Subcutaneous adipose tissue (tissue), 4 donors: ENCODE measurements around the gene PGLYRP3. TPM values are rescaled to one million over a fixed set of nuclear protein-coding genes. Genes with fewer than 3 reads are reported as not detected.

Experiments used
- CTCF ChIP-seq: fragments of 450-650 bp; IDR thresholded peaks from one replicate; pipeline ENCODE4 v1.5.1; 2016; ENCODE audit warnings: low read depth, mild to moderate bottlenecking, control low read depth, antibody characterized with exemption, moderate library complexity
- small RNA-seq: library from RNA; depleted of rRNA; stranded (forward); fragments of <200 nt; gene quantifications from one replicate; pipeline ENCODE3, GENCODE V24; 2016
- total RNA-seq, 4 donors: library from RNA; depleted of rRNA; stranded (reverse); fragments of >200 nt; gene quantifications; one replicate each; pipeline ENCODE4 v1.1.0, GENCODE V29; 2016

Gene PGLYRP3
- total RNA-seq, 4 donors from 2014 or later: not detected

DNA sequence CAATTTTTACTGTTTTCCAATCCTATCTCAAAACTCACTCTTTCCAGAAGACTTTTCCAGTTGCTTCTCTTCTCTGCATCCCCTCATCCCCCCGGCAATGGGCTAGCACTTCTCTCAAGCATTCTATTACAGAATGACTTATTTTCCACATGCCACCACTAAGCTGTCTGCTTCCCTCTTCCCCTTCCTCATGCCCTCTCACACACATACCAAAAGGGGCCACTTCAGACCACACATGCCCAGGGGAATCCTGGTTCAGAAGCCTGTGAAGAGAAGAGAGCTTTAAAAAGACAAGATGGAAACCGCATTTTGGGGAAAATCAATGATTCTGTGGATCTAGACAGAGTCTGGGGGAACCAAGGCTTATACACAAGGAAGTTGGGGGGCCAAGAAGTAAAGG is 61.7 kb downstream of the PGLYRP3 start:
- no peak for TF ChIP-seq CTCF

DNA sequence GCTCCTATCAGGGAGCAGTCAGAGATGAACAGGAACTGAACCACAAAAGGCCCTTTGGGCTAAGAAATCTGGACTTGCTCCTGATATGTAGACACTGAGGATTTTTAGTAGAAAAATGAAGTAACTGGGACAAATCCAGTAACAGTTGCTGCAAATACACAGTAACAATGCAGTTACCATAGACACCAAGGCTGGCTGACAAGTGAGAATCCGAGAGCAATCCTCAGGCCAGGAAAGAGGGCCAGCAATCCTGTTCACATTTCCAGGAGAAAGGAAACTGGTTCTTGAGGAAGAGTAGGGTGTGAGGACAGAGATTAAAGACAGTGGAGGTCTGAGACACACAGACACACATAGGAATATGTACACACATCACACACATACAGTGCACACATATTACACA is 62.6 kb downstream of the PGLYRP3 start:
- no peak for TF ChIP-seq CTCF

GRCh38 chr1:153248176-153248879 is 64.4 kb downstream of the PGLYRP3 start:
- TF ChIP-seq CTCF: no peak

Small RNA genes lying within 50 kb of the gene (small RNA-seq; reads per million reads assigned to genes)
- not detected for gene RNU6-160P

Other genes with a start within 250 kb of the PGLYRP3 start
- gene SPRR2B, start 241.3 kb downstream of the PGLYRP3 start, total RNA-seq: not detected
- gene SPRR2E, start 218.4 kb downstream of the PGLYRP3 start, total RNA-seq: not detected
- not detected for gene SPRR2F, start 199.4 kb downstream of the PGLYRP3 start, total RNA-seq
- gene SPRR2G, start 162.1 kb downstream of the PGLYRP3 start, total RNA-seq: not detected
- gene LELP1, start 109.5 kb downstream of the PGLYRP3 start, total RNA-seq: not detected
- not detected for gene PRR9, start 95.4 kb downstream of the PGLYRP3 start, total RNA-seq
- not detected for gene LORICRIN, start 53.3 kb downstream of the PGLYRP3 start, total RNA-seq
- not detected for gene PGLYRP4, start 35.9 kb upstream of the PGLYRP3 start, total RNA-seq
- gene S100A9, start 44.9 kb upstream of the PGLYRP3 start, total RNA-seq: 100 to 1,000 TPM; 139 to 382 (median 280) TPM
- 1 to 10 TPM in 2 of 4 donors, not detected in 2; 4.0 to 6.8 TPM for gene S100A12, start 62.7 kb upstream of the PGLYRP3 start, total RNA-seq
- gene S100A8, start 78.1 kb upstream of the PGLYRP3 start, total RNA-seq: 100 to 1,000 TPM in 1 of 4 donors, 10 to 100 TPM in 3; 13.6 to 129 (median 20.6) TPM
- not detected for gene S100A7A, start 103.6 kb upstream of the PGLYRP3 start, total RNA-seq
- gene S100A7, start 147.7 kb upstream of the PGLYRP3 start, total RNA-seq: not detected
- 1,000 to 10,000 TPM in 2 of 4 donors, 100 to 1,000 TPM in 2; 538 to 1,309 (median 968) TPM for gene S100A6, start 223.0 kb upstream of the PGLYRP3 start, total RNA-seq
- not detected for gene S100A5, start 228.0 kb upstream of the PGLYRP3 start, total RNA-seq
- gene S100A4, start 232.9 kb upstream of the PGLYRP3 start, total RNA-seq: 1,000 to 10,000 TPM in 3 of 4 donors, 100 to 1,000 TPM in 1; 497 to 1,679 (median 1,241) TPM
- gene S100A3, start 236.3 kb upstream of the PGLYRP3 start, total RNA-seq: 1 to 10 TPM; 2.6 to 8.3 (median 3.1) TPM